ENCODE data around the gene ARHGAP31. TPM values are rescaled to one million over a fixed set of nuclear protein-coding genes. Genes with fewer than 3 reads are reported as not detected.
"Not testable (repeated sequence)": the region's sequence is repeated elsewhere in the genome, so short reads cannot be mapped to it uniquely, and the experiment has no call there.

The ARHGAP31 gene
- total RNA-seq, 1 donor from 2014 or later, result 13.8 TPM

DNA sequence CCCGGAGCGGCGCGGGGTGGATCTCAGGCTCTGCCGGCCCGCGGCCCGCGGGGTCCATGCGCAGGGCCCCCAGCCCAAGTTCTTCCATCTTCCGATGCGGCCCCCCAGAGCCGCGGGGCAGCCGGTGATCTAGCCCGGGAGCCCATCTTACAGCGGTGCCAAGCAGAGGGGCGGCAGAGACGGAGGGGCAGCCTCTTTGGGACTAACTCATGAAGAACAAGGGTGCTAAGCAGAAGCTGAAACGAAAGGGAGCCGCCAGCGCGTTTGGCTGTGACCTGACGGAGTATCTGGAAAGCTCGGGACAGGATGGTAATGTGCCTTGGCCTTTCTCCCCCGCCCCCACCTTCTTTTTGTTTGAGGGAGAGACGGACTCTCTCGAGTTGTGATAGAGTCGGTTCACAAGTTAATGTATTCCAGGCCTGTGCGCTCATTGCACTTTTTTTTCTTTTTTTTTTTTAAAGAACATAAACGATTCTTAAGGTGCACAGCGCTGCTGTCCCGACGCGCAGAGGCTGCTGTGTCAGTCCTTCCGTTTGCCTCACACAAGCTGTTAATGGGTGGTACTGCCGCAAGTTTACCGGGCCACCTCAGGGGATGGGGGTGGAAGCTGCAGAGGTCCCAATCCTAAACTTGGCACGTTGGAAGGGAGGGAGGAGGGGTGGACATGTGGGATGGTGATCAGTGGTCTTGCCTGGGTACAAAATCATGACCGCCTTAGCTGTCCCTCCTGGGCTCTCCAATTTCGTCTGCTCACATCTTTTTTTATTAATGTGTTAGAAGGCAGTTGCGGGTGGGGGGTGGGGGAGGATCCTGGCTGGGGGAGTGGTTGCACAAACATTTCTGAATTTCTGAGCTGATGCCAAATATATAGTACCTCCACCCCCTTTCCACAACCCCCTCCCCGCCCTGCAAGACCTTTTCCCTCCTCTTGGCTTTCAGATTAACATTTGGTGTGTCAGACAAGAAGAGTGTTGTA lies 801 bp downstream of the ARHGAP31 start:
- peak; percentile 75 for DNase-seq

DNA sequence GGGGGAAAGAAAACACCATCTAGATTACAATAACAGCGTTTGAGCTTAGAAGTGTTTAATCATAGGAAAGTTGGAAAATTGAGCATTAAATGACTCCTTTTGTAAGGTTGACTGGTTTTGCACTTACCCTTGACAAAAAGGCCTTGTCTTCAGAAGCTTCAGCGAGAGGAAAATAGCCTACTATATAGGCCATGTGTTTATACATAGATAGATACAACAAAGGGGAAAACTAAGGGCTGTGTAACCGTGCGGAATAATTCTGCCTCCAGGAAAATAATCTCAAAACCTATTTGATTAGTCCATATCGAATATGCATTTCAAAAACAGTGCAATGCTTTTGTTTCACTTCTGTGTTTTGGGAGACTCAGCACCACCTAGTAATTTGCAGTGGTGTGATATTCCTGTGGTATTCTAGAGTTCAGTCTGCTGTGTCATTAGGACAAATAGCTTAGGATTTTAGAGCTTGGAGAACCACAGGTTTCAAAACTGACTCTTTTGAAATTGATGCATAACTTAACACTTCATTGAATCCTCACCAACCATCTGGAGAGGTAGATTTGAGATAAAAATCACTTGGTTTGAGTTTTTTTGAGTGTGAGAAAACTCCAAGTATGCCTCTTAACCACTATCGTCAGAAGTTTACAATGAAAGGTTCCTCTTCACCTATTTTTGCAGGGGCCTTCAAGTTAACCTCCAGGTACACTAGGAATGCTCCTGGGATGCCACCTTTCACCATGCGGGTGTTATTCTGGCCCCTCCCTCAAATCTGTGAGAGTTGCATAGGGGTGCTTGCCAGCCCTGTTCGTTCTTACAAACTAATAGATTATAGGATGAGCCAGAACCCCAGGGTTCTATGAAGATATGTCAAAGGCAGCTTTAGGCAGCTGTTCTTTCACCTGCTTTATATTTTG lies 1.9 kb downstream of the ARHGAP31 start:
- peak; percentile 10 for DNase-seq

DNA sequence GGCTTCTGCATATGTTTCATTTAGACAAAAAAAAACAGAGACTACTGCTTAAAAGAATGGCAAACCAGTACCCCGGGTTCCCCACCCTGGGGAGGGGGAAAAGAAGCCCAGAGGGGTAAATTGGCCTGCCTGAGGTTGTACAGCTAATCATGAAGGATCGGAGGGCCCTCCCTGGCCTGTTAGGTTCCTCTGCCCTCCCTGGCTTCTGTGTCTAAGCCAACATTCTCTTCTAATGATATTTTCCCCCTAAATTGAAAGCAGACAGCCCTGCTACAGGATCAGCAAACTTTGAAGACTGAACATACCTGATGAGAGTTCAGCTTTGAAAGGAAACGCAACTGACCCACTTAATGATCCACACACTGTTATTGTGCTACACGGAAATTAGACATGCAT lies 2.5 kb downstream of the ARHGAP31 start:
- DNase-seq, result no peak

DNA sequence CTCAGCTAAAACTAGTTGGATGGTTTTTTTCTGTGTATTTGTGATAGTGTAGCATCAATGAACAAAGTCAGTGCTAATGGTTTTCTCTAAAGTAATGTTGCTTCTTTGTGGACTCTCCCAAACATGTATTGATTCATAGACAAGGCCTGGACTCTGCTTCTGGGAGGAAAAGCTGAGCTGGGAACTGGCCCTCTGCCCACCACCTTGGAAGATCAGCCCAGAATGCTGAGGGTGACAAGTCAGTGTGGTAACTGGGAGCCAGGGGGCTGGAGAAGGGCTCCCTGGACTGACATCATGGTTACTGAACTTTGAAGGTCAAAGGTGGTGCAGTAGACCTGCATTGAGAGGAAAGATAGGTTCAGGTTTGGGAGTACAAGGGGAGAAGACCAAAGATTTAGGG lies 3.0 kb downstream of the ARHGAP31 start:
- DNase-seq, result no peak

DNA sequence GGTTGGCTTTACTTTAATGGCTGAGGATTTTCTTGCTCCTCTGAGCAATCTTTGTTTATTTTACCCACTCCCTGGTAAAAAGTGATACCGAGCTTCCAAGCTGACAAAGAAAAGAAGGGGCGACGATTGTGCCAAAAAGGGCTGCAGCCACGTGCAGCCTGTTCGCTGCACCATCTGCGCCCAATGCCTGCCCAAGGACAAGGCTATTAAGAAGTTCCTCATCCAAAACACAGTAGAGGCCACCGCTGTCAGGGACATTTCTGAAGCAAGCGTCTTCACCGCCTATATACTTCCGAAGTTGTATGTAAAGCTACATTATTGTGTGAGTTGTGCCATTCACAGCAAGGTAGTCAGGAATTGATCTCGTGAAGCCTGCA lies 4.4 kb downstream of the ARHGAP31 start:
- no peak for DNase-seq

DNA sequence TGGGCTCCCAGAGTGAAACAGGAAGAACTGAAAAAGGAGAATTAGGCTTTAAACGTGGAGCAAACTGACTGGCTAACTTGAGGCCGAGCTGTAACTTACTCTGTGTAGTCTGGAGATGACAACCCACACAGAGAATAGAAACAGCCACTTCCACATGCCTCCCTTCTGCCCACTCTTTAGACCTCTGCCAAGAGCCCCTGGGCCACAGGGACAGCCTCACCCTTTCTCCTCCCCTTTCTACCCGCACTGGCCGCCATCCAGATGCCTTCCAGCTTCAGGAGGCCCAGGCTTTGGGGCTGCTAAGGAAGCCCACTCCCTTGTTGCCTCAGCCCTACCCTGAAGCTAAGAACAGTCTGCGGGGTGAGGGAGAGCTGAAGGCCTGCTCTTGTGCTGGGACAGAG lies 6.8 kb downstream of the ARHGAP31 start:
- peak; percentile 41 for DNase-seq

DNA sequence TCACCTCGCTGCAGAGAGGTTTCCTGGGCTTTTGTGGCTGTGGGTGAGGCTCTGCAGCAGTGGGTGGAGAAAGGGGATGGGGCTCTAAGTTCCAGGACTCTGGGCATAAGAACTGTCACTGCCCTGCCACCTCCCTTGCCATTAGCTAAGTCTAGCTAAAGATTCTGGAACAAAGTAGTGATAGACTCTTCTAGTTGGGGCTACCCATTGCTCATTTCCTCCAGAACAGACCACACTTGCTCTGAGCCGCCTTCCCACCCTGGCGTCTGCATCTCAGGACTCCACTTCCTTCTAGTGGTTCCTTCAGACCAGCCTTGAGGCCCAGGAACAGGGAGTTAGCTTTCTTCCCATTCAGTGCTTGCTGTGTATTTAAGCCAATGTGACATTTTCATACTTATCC lies 7.5 kb downstream of the ARHGAP31 start:
- DNase-seq, result no peak

DNA sequence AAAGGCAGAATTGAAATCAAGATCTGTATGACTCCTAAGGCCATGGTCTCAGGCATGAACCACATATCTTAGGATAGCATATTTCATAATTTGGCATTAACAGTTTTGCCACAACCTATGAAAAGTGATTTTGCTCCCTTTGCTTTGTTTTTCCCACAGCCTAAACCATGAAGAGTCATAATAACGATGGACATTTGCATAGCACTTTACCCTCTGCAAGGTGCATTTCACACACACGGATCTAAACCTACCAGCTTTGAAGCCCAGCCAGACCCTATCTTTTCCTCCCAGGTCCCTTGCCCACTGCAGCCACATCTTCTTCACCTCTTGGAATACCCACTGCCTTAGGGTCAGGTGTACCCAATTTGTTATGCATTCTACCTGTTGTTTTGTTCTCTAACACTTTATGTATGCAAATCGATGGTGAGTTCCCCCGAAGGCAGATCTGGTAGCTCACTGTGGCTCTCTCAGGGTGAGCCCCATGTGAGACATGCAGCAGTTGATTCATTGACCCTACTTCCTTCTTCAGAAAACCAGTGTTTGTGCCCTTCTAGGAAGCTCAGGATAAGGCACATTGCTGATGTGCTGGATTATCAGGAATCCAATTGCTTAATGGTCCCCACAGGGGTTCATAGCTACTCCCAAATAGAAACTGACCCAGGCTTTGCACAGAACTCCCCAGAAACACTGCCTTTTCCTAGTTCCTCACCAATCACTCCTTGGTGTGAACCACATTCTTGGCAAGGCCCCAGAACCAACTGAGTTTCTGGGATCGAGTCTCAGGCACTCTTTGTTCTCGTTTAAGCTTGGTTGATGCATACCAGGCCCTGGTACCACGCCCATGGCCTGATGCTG lies 8.7 kb downstream of the ARHGAP31 start:
- no peak for DNase-seq

DNA sequence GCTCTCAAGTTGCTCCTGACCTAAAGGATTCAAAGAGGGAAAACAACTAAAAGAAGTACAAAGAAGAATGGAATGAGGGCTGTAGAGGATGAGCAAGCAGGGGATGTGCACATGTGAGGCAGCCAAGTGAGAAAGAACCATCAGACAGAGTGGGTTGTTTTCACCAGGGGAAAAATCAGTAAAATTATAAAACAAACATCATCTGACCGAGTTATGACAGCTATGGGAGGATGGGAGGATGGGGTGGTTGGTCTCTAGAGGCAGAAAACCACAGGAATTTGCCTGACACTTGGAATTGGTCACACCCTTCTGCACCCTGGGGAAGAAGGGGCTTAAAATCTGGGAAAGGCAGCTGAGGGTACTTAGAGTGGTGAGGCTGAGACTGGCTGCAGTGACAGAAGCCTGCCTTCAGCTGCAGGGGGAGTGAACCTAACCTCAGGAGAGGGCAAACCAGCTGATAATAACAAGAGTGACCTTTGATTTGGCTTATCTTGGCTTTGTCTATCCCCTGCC lies 10.1 kb downstream of the ARHGAP31 start:
- peak; percentile 45 for DNase-seq

DNA sequence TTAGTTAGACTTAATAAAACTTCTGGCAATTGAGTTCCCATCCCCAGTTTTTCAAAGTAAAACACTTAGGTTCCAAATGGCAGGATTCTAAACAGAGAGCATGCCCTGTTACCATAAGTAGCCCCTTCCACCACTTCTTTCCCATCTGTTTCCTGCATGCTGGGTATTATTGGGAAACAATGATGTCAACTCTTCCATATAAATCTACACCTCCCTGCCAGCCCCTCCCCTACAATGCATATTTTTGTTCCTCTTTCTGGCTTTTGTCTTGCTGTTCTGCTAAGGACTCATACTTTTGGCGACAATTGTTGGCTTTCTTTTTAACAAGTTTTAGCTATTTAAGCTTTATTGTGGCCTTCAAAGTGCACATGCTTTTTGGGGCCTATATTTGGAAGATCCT lies 11.1 kb downstream of the ARHGAP31 start:
- peak; percentile 88 for DNase-seq

DNA sequence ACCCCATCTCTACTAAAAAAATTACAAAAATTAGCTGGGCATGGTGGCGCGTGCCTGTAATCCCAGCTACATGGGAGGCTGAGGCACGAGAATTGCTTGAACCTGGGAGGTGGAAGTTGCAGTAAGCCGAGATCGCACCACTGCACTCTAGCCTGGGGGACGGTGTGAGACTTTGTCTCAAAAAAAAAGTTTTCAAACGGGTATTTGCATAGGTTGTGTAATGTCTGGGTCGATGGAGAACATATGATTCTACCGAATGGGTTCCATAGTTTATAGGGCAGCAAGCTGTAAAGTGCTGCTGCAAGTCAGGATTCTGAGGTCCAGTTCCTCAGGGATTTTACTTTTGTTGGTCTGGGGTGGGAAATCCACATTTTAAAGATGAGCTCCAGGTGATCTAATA lies 12.2 kb downstream of the ARHGAP31 start:
- not testable (repeated sequence) for DNase-seq

DNA sequence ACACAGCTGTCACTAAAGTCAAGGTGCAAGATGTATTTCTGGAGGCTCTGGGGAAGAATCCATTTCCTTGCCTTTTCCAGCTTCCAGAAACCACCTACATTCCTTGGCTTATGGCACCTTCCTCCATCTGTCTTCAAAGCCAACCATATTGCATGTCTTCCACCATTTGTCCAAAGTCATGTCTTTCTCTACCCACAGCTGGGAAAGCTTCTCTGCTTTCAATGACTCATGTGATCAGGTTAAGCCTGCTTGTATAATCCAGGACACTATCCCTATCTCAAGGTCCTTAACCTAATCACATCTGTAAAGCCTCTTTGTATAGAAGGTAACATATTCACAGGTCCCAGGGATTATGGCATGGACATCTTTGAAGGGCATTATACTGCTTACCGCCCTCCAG lies 14.2 kb downstream of the ARHGAP31 start:
- DNase-seq, result no peak

DNA sequence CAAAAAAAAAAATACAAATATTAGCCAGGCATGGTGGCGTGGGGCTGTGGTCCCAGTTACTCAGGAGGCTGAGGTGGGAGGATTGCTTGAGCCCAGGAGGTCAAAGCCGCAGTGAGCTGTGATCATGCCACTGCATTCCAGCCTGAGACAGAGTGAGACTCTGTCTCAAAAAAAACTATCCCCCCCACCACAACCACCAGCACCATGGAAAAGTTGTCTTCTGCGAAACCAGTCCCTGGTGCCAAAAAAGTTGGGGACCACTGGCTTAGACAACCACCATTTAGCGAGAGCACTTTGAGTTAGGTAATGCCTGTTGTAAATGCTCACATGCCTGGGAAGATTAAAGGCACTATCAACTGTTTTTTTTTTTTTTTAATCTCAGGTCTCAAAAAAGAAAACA lies 15.4 kb downstream of the ARHGAP31 start:
- no peak for DNase-seq

DNA sequence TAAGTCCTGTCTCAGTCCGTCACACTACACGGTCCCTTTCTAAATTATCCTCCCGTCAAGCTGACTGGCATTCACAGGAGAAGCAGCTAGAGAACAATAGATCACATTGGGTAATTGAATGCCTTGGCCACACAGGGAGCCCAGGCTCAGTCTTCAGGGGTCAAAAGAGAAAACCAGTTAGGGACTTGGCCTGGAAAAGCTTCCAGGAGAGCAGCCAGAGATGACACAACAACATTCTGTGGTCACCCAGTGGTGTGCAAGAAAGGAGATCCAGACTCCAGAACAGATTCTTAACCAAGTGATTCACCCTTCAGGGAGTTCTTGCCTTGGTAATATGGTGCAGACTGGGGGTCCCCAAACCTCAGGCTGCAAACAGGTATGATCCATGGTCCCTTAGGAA lies 15.9 kb downstream of the ARHGAP31 start:
- no peak for DNase-seq

DNA sequence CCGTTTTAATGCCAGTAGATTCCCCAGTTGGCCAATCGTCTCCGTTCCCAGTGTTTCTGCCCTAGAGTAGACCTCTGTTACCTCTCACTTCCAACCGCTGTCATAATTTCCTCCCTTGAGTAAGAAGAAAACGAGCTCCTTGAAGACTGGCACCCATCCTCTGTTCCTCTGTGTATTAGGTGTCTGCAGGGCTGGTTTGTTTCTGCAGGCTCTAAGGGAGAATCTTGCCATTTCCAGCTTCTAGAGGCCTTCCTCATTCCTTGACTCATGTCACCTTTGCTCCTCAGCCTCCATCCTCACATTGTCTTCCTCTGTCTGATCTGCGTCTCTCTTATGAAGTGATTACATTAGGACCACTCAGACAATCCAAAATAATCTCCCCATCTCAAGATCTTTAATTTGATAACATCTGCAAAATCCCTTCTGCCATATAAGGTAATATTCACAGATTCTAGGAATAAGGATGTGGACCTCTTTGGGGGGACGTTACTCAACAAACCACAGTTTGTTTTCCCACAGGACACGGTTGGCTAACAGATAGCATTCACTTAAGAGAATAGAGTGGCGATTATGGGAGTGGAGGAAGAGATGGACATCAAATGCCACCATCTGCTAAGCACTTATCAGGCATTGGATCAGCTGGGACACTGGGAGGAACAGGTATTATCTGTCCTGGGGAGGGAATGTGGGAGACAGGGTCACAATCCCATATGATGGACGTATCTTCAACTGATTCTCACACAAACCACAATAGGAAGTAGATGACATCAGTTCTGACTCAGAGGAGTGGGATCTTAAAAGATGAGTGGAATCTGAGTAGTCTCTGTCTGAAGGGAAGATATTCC lies 17.1 kb downstream of the ARHGAP31 start:
- DNase-seq, result no peak

DNA sequence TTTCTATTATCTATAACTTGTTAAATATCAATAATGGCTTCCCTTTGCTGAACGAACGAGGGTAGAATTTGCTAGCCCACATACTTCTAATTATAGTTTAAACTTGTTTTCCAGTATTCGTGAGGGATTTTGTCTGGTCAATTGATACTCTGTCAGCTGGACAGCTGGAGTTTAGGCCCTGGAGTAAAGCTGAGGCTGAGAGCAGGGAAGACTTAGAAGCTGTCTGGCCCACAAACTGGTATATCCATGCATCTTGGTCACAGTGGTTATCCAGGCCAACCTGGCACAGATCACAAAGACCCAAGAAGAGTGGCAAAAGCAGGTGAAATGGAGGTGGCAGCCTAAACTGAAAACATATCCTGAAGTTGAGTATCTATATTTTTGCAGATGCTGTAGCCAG lies 19.3 kb downstream of the ARHGAP31 start:
- DNase-seq, result no peak

DNA sequence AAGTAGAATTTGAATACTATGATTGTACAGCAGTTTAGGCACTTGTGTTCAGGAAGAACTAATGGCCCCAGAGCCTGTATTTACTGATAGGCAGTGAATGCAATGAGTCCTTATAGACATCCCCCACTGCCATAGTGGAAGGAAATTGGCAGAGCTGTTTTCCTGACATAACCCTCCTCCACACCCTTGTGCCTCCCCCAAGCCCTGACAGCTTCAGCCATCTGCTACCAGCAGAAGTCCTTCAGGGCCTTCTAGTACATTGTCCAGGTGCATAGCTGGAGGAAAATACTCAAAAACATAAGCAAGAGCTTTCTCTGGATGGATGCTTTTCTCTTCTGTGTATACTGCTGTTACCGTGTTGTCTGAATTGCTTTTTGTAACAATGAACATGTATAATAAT lies 20.6 kb downstream of the ARHGAP31 start:
- no peak for DNase-seq

DNA sequence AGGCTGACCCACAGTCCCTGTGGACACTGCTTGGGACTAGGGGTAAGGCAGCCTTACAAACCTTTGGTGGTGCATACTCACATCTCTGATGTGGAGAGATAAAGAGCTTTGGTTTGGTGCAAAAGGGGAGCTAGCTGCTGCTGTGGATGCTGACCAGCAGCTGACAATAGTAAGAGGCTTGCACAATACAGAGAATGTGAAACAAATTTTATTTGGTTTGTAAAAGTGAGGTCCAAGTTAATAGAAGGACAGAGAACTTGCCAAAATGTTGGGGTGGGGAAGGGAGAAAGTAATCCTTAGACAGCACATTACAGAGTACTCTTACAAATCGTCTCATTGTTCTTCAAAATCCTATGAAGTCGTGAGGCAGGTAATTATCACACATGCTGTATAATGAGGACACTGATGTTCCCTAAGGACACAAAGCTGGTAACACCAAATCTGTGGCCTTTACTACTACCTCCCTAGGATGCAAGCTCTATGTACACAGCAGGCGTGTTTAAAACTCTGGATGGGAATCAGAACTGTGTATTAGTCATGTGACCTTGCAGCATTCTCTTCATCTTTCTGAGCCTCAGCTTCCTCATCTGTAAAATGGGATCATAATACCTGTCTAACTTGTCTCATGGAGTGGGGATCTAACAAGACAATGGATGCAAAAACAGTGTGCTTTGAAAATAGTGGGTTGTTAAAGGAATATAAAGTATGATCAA lies 21.6 kb downstream of the ARHGAP31 start:
- DNase-seq, result no peak

DNA sequence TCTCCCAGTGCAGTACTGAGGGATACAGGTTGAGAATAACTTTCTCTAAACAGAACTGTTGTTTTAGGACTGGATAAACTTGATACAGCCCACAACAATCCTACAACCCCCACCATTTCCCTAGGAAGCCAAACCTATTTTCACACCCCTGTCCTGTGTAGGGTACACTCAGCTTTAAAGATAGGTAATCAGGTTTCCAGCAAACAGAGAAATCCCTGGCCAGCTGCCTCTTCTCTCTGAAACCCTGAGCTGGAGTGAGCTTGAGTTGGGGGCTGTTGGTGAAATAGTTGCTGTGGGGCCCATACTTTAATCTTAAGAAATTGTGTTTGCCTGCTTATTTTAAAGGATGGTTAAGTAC lies 22.1 kb downstream of the ARHGAP31 start:
- DNase-seq, result no peak

DNA sequence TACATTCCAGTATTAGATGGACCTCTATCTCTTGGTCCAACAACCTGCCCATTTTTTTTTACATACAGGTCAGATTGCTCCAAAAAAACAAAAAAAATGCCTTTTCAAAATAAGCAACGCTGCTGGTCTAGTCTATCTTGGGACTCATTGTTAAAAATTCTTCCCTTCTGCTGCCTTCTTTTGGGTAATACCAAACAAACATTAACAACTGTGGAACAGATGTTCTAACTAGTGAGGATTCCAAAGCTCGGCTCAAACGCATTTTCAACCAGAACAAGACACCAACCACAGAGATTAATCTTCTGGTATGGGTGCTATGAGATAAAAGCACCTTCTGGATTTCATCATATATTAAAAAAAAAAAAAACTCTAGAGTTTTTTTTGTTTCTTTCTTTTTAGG lies 24.7 kb downstream of the ARHGAP31 start:
- DNase-seq, result peak; percentile 38
